OCI-LY3 (cell line): Measurements from ENCODE around the gene SND1.

Experiments used
- H2AFZ ChIP-seq: fragments of 200-600, 300-600 bp; shearing (Covaris generic); 2 replicates; pipeline ENCODE4 v1.6.0; 2014; ENCODE audit warnings: antibody characterized with exemption, low read depth, low read length
- H3K27ac ChIP-seq: fragments of 200-600, 300-600 bp; sonication (generic); 2 replicates; pipeline ENCODE4 v1.5.1; 2014; ENCODE audit warnings: mild to moderate bottlenecking, low read length, moderate library complexity, mixed read lengths
- H3K27me3 ChIP-seq: fragments of 200-600, 300-600 bp; sonication (generic); 2 replicates; pipeline ENCODE4 v1.6.1; 2014; ENCODE audit warnings: low read depth, low read length, mixed read lengths
- H3K36me3 ChIP-seq: fragments of 200-600, 300-600 bp; sonication (generic); replicated peaks from 2 replicates; pipeline ENCODE3; 2014; ENCODE audit warnings: low read depth, low read length, mixed read lengths
- H3K4me1 ChIP-seq: fragments of 300-600, 200-600 bp; sonication (generic); 2 replicates; pipeline ENCODE4 v1.6.1; 2014; ENCODE audit warnings: low read length, mixed read lengths
- H3K4me2 ChIP-seq: fragments of 200-600, 300-600 bp; sonication (generic); 2 replicates; pipeline ENCODE4 v1.6.1; 2014; ENCODE audit warnings: low read length, mixed read lengths
- H3K4me3 ChIP-seq: fragments of 300-600, 200-600 bp; sonication (generic); 2 replicates; pipeline ENCODE4 v1.5.1; 2014; ENCODE audit warnings: antibody characterized with exemption, mild to moderate bottlenecking, low read length, moderate library complexity
- H3K79me2 ChIP-seq: fragments of 300-600, 200-600 bp; shearing (Covaris generic); 2 replicates; pipeline ENCODE4 v1.6.1; 2014; ENCODE audit warnings: mild to moderate bottlenecking, low read length, mixed read lengths
- H3K9ac ChIP-seq: fragments of 300-600, 200-600 bp; shearing (Covaris generic); 2 replicates; pipeline ENCODE4 v1.6.0; 2014; ENCODE audit warnings: mild to moderate bottlenecking, low read length, moderate library complexity
- H3K9me3 ChIP-seq: fragments of 200-600, 300-600 bp; shearing (Covaris generic); 2 replicates; pipeline ENCODE4 v1.6.1; 2014; ENCODE audit warnings: low read length, mixed read lengths; ENCODE audit not compliant: insufficient read depth
- H4K20me1 ChIP-seq: fragments of 200-600, 300-600 bp; sonication (generic); 2 replicates; pipeline ENCODE4 v1.6.1; 2016; ENCODE audit warnings: low read length, mixed read lengths; ENCODE audit not compliant: insufficient read depth
- EZH2phosphoT487 ChIP-seq: fragments of 200-600 bp; shearing (Covaris generic); IDR thresholded peaks from 2 replicates; pipeline ENCODE4 v1.6.1; 2018; ENCODE audit warnings: antibody characterized with exemption, mixed run types, low read depth
- TF ChIP-seq, protein P1 (sequence below): fragments of 200-600, 300-600 bp; sonication (generic); IDR thresholded peaks from 2 replicates; pipeline ENCODE4 v1.5.1; 2014; ENCODE audit warnings: antibody characterized with exemption, low read length, low read depth

Gene SND1

DNA sequence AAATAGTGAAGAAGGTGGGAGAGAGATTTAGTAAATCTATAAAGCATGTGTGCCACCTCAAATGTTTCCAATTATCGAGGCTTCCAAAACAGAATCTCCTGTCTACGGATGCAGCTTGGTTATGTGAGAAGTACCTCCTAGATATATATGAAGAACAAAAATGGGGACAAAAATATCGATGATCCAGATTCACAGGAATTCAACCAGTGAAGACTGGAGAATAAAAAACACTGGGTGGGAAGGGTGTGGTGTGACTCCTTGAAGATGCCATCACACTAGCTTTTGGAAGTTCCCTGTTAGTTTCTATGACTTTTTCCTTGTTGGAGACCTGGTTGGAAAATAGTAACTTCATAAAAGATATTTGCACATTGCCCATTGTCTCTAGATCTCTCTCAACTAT, 226.8 kb downstream of the SND1 start:
- Histone ChIP-seq H3K27me3 (no peaks in the 10 kb centered on the region), H3K4me1 (peaks cover 18% of the 10 kb centered on the region), H3K9me3 (no peaks in the 10 kb centered on the region), H3K9ac (no peak overlapping the region), H4K20me1 (peaks cover 65% of the 10 kb centered on the region), H3K79me2 (peaks cover 76% of the 10 kb centered on the region), H3K27ac (no peak overlapping the region), H3K4me2 (no peak overlapping the region), H2AFZ (no peak overlapping the region), H3K36me3 (peaks cover 3% of the 10 kb centered on the region), H3K4me3 (no peak overlapping the region)
- TF ChIP-seq EZH2phosphoT487, result no peak
- TF ChIP-seq, protein P1, sequence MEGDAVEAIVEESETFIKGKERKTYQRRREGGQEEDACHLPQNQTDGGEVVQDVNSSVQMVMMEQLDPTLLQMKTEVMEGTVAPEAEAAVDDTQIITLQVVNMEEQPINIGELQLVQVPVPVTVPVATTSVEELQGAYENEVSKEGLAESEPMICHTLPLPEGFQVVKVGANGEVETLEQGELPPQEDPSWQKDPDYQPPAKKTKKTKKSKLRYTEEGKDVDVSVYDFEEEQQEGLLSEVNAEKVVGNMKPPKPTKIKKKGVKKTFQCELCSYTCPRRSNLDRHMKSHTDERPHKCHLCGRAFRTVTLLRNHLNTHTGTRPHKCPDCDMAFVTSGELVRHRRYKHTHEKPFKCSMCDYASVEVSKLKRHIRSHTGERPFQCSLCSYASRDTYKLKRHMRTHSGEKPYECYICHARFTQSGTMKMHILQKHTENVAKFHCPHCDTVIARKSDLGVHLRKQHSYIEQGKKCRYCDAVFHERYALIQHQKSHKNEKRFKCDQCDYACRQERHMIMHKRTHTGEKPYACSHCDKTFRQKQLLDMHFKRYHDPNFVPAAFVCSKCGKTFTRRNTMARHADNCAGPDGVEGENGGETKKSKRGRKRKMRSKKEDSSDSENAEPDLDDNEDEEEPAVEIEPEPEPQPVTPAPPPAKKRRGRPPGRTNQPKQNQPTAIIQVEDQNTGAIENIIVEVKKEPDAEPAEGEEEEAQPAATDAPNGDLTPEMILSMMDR, result no peak

- H3K9me3 ChIP-seq, result no peaks in the 10 kb centered on the region
- peaks cover 71% of the 10 kb centered on the region for H3K79me2 ChIP-seq
- peaks cover 62% of the 10 kb centered on the region for H4K20me1 ChIP-seq
Measured at GRCh38 chr7:127879436-127879835, 227.4 kb downstream of the SND1 start.

GRCh38 chr7:127879942-127880341, 227.9 kb downstream of the SND1 start:
- no peak overlapping the region for H3K4me2 ChIP-seq
- peaks cover 66% of the 10 kb centered on the region for H4K20me1 ChIP-seq
- no peak overlapping the region for H3K9ac ChIP-seq
- H3K79me2 ChIP-seq, result peaks cover 74% of the 10 kb centered on the region
- H3K9me3 ChIP-seq, result no peaks in the 10 kb centered on the region
- peaks cover 11% of the 10 kb centered on the region for H3K4me1 ChIP-seq
- no peak overlapping the region for H3K4me3 ChIP-seq
- no peak overlapping the region for H2AFZ ChIP-seq
- TF ChIP-seq EZH2phosphoT487, result no peak
- TF ChIP-seq, protein P1, result no peak
- no peaks in the 10 kb centered on the region for H3K27me3 ChIP-seq
- no peak overlapping the region for H3K27ac ChIP-seq
- H3K36me3 ChIP-seq, result peaks cover 2% of the 10 kb centered on the region

More at GRCh38 chr7:127879436-127879835, 227.4 kb downstream of the SND1 start:
- TF ChIP-seq, protein P1, result no peak
- TF ChIP-seq EZH2phosphoT487, result no peak
- Histone ChIP-seq H3K9ac (no peak overlapping the region), H3K4me1 (peaks cover 11% of the 10 kb centered on the region), H3K4me3 (no peak overlapping the region), H2AFZ (no peak overlapping the region), H3K4me2 (no peak overlapping the region), H3K27ac (no peak overlapping the region), H3K27me3 (no peaks in the 10 kb centered on the region), H3K36me3 (peaks cover 2% of the 10 kb centered on the region)

GRCh38 chr7:127880454-127880853, 228.5 kb downstream of the SND1 start:
- peaks cover 73% of the 10 kb centered on the region for H3K79me2 ChIP-seq
- no peak overlapping the region for H3K27ac ChIP-seq
- peaks cover 68% of the 10 kb centered on the region for H4K20me1 ChIP-seq
- TF ChIP-seq, protein P1, result no peak
- TF ChIP-seq EZH2phosphoT487, result no peak
- H3K27me3 ChIP-seq, result no peaks in the 10 kb centered on the region
- no peak overlapping the region for H2AFZ ChIP-seq
- H3K36me3 ChIP-seq, result no peaks in the 10 kb centered on the region
- H3K4me1 ChIP-seq, result peaks cover 11% of the 10 kb centered on the region
- H3K9ac ChIP-seq, result no peak overlapping the region
- H3K9me3 ChIP-seq, result no peaks in the 10 kb centered on the region
- no peak overlapping the region for H3K4me2 ChIP-seq
- H3K4me3 ChIP-seq, result no peak overlapping the region
